SKM-1 (cell line): ENCODE measurements around the gene IQGAP2.
"Not testable (repeated sequence)": the region's sequence is repeated elsewhere in the genome, so short reads cannot be mapped to it uniquely, and the experiment has no call there.

ENCODE experiments used
- DNase-seq: peaks from one replicate; lab custom pipeline; 2025; ENCODE audit not compliant: unreplicated experiment; lab: John Stamatoyannopoulos, UW

IQGAP2 gene

DNA sequence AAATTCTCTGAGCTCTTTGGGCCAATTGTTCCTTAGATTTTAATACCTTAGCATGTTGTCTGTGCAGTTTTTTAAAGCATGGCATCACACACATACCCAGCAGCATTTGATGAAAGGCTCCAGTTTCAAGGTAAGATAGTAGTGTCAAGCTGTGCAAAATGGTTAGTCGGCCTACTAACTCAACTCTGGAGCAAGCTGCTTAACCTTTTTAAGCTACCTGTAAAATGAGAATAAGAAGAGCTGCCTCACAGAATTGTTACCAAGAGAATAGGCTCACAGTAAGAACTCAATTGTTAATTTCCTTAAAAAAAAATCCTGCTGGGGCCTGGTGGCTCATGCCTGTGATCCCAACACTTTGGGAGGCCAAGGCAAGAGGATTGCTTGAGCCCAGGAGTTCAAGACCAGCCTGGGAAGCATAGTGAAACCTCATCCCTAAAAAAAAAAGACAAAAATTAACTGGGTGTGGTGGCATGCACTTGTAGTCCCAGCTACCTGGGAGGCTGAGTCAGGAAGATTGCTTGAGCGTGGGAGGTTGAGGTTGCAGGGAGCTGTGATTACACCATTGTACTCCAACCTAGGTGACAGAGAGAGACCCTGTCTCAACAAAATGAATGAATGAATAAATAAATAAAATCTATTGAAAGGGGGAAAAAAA is 96.5 kb downstream of the IQGAP2 start:
- DNase-seq = no peak

DNA sequence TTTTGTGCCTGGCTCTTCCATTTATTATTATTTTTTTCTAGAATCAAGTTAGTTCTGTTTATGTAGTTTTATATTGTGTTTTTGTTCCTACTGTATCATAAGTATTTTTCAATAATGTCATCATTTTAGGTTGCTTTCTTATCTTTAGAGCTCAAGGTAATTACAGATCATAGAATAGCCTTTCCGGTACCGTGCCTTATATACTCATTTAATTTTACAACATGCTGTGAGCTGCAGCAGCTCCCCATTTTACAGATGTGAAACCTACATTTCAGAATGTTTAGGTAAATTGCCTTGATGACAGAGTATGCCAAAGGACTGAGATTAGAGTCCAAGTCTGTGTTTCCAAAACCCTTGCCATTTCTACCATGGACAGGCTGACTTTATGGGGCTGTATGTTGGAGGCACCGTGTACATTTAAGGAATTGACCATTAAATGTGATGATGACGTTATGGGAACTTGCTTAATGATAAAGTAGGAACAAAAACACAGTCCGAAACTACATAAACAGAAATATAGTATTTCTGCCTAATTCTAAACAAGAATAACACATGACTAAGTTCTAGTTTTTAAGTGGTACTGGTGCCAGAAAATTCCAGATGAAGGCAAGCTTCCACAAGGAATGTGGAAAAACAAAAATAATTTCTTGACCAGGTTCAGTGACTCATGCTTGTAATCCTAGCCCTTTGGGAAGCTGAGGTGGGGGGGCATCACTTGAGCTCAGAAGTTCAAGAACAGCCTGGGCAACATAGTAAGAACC is 97.7 kb downstream of the IQGAP2 start:
- no peak for DNase-seq

DNA sequence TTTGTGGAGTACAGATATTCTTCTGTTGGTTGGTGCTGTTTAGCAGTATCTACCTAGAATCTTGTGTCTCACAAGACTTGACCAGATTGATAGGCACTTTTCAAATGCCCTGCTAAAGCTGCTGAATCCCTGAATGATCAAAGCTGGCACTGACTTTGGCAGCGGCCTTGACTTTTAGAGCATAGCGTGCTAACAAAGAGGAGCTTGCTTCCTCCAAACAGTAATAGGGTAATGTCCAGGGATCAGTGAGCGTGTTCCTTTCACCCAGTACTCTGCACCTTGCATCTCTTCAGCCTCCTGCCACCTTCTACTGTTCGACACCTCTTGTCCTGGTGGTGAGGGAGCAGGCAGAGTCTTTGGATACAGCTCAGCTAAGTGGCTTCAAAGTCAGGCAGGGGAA is 100.8 kb downstream of the IQGAP2 start:
- no peak for DNase-seq

DNA sequence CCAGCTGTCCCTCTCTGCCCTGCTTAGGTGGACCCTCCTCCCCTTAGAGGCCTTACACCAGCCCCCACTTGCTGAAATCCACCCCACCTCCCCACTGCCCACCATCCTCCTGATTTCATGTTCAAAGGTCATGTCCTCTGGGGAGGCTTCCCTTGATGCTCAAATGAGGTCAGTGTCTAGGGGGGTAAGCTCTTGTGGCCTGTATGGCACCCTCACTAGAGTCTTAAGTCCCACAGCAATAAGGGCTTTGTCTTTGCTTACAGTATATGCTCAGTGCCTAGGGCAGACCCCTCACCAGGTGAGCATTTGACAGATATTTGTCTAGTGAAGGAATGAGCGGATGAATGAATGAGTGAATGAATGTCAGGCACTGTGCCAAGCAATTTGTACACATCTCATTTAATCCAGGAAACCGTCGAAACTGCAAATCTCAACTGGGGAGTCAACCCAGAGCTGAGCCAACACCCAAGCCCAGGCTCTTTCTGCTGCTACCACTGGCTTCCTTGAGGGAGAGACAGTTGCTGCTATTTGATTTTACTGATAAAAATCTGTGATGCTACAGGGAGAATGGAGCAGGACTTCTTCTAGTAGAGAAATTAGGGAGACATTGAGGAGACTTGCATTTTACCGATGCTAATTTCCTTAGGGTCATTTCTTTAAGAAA is 101.9 kb downstream of the IQGAP2 start:
- DNase-seq = no peak

DNA sequence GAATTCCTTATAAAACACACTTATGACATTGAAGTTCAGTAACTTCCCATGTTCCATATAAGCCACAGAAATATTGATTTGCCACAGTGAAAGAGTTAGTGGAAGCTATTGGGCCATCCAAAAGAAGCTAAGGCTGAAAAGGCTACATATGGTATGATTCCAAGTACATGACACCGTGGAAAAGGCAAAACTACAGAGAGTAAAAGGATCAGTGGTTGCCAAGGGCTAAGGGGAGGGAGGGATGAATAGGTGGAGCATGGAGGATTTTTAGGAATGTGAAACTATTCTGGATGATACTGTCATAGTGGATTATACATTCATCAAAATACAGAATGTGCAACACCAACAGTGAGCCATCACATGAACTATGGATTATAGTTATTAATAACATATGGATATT is 110.4 kb downstream of the IQGAP2 start:
- no peak for DNase-seq

DNA sequence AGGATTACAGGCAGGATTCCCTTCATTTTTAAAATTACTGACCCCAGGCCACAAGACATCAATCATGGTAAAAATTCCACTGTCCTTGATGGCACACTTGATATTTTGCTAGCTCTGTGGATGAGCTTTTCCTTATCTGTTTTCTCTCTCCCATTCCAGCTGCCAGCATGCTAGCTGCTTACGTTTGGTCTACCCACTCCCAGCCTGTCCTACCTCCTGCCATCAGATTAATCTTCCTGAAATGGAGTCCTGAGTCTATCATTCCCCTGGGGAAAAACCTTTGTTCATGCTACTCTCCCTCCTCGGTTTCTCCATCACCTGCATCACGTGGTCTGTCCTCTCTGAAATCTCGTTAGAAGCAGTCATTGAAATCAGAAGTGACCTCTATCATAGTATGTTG is 111.2 kb downstream of the IQGAP2 start:
- no peak for DNase-seq

DNA sequence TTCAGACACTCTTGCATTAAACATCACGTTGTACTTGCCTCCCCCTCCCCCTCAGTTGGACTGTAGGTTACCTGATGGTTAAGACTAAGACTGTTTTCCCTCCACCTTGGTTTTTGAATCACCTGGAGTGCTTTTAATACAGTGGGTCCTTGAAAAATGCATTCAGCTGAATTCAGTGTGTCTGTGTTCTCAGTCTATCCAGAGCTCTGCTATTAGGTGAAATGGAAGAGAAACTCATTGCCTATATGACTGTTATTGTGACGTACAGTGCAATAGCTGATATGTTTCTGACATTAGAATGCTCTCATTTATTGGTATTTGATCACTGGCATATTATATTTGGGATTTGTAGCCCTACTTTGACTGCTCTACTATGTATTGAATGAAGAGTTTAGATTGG is 111.6 kb downstream of the IQGAP2 start:
- no peak for DNase-seq

DNA sequence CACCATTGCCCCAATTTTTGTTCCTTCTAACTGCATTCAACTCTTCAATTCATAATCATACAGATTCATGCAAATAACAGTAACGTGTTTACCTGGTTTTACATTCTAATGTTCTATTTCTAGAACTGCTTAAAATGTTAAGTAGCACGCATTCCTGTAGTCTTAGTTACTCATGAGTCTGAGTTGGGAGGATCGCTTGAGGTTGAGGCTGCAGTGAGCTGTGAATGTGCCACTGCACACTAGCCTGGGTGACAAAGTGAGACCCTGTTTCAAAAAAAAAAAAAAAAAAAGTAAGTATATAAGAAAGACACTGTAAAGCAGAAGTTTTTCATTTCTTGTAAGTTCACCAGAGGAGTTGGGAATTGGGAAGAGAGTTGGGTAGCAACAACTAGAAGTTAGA is 114.2 kb downstream of the IQGAP2 start:
- no peak for DNase-seq

DNA sequence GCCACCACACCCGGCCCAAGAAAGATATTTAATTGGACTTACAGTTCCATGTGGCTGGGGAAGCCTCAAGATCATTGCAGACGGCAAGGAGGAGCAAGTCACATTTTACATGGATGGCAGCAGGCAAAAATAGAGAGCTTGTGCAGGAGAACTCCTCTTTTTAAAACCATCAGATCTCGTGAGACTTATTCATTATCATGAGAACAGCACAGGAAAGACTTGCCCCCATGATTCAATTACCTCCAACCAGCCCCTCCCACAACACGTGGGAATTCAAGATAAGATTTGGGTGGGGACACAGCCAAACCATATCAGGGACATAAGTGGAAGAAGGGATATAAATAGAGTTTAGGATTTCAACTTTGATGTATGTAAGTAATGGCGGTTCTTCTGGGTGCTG is 115.2 kb downstream of the IQGAP2 start:
- not testable (repeated sequence) for DNase-seq

DNA sequence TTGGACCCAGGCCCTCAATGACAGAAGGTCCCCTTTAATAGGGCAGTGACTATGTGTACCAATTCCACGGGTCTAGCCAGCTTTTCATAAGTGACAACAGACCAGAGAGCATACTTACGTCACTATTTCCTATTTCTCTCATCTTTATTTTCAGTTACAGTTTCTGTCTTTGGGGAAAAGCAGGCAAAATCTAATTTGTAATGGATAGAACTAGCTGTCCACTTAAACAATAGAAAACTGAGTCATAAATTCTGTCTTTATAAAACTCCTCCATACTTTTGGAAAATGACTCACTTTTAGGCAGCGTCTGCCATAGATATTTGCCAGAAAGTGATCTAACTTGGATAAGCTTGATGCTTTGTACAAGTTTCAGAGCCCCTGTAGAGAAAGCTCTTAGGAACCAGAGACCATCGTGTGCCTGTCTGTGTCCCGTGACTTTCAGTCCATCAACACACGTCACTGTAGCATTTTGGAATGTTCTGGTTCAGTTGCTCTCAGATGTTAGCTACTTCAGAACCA is 118.2 kb downstream of the IQGAP2 start:
- DNase-seq = no peak

DNA sequence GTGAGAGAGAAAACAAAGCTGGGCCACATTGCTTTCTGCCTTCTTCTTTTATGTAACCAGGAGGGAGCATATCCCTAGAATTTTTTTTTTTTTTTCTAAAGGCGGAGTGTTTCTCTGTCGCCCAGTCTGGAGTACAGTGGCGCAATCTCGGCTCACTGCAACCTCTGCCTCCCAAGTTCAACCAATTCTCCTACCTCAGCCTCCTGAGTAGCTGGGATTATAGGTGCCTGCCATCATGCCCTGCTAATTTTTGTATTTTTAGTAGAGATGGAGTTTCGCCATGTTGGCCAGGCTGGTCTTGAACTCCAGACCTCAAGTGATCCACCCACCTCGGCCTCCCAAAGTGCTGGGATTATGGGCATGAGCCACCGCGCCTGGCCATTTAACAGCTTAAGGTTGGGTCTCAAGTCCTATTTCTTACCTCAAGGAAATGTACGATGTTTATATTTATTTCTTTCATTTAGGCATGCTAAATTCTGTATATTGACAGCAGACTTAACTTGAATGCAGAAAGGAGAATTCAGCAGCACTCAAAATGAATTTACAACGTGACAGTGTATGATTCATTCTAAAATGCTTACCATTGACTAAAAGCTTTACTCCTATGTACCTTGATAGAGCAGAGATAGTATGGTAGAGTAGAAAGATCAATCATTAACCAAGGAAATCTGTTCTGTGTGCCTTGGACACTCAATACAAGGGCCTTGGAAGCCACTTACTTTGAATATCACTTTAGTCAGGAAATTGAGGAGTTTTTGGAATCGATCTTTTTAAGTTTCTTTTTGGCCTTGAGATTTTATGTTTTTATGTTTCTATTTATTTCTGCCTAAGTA is 119.2 kb downstream of the IQGAP2 start:
- DNase-seq = no peak

DNA sequence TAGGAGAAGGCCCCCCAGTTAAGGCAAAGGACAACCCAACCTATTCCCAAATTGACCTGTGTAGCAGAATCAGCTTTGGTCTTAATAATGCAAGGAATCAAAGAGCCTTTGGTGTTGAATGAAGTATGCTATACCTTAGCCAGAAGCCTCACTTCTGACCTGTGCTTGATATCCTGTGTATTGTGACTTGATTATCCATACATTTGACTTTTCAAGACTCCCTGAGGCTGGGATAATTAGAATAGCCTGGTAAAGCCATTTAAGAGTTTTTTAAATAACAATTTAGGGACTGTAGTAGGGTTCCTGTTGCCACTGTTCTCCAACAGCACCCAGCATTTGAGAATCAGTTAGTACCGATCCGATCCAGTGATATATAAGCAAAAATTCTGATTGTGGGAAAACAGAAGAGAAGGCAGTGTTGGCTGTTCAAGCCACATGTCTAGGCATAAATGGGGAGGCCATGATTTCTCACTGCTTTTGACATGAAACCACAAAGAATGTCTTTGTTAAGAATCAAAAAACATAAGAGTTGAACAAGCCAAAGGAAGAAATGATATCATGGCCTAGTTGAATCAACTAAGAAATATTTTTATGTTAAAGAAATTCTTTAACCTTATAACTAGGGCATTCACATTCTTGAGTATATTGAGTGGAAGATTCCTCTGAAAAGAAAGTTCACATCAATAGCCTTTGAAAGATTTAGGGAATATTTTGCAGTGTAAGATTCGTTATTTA is 121.2 kb downstream of the IQGAP2 start:
- no peak for DNase-seq

DNA sequence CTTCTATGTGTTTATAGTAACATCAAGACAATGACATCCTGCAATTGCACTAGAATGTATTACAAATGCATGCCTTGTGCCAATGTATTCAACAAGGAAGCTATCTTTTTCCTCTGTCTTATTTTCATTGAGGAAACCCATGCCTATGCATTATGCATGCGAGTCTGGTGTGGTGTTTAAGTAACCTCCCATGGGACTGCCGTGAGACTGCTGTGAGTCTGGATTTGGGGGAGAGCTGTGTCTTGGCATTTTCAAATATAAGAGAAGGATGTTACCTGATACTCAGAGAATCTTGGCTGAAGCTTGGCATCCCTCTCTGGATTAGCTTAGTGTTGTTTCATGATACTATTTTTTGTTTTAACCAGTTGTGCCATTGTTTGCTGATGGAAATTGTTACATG is 121.8 kb downstream of the IQGAP2 start:
- no peak for DNase-seq

DNA sequence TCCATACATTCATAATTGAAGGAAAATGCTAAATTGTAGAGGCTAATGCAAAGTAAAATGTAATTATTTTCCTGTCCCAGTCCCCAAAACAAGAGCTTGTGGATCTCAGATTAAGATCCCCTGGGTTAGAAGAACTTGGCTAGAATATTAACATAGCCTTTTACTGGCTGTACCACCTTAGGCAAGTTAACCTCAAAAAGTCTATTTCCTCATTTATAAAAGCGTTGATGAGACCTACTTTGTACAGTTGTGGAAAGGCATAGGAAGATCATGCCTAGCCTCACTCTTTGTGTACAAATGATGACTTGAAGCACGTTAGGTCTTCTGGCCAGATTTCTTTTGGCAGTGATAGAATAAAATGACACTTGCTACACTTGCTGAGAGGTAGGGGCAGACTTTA is 122.9 kb downstream of the IQGAP2 start:
- DNase-seq = no peak

DNA sequence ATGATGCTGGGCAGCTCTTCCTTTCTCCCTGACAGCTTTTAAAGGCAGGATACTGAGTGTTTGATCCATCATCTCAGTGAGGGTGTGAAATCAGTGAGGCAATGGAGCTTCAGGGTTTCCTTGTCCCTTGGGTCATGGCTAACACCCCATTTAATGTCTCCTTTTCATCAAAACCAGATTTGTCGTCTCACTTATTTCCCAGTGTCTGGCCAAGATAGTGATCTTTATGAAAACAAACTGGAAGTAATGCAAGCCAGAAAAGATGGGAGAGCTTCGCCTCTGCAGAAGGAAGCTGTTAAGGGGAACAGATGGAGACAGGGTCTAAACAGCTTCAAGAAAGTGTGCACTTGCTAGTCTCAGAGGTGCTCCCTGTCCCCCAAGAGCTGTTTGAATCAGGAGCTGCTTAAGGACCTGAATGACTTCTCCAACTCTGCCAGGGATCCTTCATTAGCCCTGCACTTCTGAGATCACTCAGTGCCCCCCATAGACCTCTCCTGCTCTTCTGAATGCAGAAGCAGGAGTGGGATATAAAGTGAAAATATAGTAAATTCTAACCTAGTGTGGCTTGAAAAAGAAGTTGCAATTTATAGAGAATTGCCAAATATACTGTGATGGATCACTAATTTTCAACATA is 124.0 kb downstream of the IQGAP2 start:
- DNase-seq = no peak

DNA sequence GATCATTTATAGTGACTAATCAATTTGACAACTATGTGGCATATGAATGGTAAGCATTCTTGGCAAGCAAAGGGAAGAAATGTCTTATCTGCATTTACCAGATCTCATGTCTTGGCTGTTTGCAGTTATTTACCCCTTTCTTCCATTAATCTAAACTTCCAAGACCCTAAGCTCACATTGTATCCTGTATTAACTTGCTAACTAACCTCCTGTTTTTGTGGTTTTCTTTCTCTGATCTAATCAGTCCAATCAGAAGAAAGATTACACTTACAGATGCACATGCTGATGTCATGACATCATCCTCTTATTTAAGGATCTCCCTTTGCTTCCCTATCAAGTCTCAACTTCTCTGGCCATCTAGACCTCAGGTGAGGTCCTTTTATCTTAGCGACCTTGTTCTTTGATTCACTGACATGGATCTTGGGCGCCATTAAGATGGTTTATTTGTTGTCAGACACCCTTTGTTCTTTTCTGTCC is 124.6 kb downstream of the IQGAP2 start:
- no peak for DNase-seq

DNA sequence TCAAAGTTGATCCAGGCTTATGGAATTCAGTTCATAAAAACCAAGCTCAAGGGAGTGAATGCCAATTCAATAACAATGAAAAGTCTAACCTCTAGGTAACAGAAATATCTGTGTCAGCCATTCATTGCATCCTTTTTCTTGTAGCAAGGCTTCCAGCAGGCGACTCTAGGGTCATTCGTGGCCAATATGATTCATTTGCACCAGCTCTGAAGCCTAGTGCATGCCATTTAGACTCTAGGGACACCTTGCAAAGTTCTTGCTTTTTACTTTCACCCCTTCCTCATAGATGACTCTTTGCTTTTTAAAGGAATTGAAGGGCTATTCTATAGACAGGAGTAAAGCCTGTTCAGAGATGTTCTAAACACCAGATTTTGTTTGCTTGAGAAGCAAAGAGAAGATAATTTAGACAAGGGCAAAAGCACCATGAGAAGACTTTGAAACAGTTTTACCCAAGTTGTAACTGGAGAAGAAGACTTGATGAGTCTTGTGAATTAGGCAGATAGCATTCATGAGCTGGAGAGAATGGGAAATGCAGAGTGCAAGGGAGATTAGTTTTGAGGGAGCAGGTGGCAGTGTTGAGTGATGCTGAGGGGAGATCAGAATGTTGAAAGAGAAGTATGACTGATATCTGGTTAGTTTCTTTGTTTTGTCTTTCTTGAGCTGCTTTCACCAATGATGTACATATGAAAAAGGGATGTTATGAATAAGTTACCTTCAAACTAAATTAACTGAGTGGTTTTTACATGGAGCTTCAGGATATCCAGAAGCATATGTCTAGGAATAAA is 125.7 kb downstream of the IQGAP2 start:
- no peak for DNase-seq

DNA sequence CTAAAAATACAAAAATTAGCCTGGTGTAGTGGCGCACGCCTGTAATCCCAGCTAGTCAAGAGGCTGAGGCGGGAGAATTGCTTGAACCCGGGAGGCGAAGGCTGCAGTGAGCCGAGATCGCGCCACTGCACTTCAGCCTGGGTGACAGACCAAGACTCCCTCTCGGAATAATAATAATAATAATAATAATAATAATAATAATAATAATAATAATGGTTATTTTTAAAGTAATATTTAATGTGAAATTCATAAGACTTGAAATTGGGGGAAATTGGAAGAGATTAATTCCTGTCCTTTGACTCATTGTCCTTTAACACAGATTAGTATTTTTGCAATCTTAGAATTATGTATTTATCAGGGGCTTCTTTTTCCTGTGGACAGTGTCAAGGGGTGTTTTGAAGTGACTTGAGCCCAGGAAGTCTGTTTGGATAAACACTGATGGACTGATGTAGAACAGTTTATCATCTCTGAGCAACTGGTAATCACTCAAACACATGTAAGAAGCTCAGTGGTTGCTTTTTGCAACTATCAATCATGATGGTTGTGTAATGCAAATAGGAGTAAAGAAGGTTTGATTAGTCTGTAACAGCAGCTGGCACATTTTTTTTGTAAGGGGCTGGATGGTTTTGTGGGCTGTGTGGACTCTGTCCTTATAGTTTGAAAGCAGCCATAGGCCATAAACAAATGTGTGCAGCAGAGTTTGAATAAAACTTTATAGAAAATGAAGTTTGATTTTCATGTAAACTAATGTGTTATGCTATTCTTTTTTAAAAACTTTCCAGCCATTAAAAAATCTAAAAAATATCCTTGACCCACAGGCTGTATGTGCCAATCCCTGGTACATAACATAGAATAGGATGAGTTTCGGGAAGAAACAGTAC is 126.6 kb downstream of the IQGAP2 start:
- DNase-seq = no peak
